GM12878 (cell line): Measurements from ENCODE around the gene RNU6-9. TPM values are rescaled to one million over a fixed set of nuclear protein-coding genes. Genes with fewer than 3 reads are reported as not detected.

Experiments
- ATAC-seq: fragments of 200-7000 bp; cut with Tn5 transposase; 3 replicates; pipeline ENCODE4 v1.9.1; 2020; ENCODE audit warnings: mild to moderate bottlenecking, moderate library complexity
- BruUV-seq: library from RNA; stranded (reverse); fragments of 400-500 nt; replicated peaks from 2 replicates; lab custom pipeline; 2021; lab: Mats Ljungman, UMichigan
- CTCF ChIA-PET: fragments of 300-600 bp; sonication (Branson Sonifier 250); formaldehyde crosslinking; extraction: SDS; loops from one replicate; lab custom pipeline; 2021; ENCODE audit warnings: inconsistent platforms; lab: Yijun Ruan, JAX
- POLR2A ChIA-PET: fragments of 350-600 bp; formaldehyde crosslinking; extraction: SDS; loops from one replicate; lab custom pipeline; 2021; ENCODE audit warnings: inconsistent platforms; lab: Charles Lee
- RAD21 ChIA-PET: fragments of 300-600 bp; sonication (Branson Sonifier 250); formaldehyde crosslinking; loops from one replicate; lab custom pipeline; 2023; ENCODE audit warnings: antibody characterized with exemption; ENCODE audit not compliant: unreplicated experiment; lab: Charles Lee
- SMC1A ChIA-PET: fragments of 300-600 bp; sonication (Branson Sonifier 250); formaldehyde crosslinking; loops from one replicate; lab custom pipeline; 2023; ENCODE audit not compliant: unreplicated experiment, uncharacterized antibody; lab: Charles Lee
- DNase-seq: peaks from one replicate; pipeline ENCODE4 v3.0.0-alpha.2; 2011; ENCODE audit warnings: low read depth, low spot score
- FAIRE-seq: peaks from 3 replicates; lab custom pipeline; 2011; peaks lifted over from hg19 to GRCh38; lab: Jason Lieb, UNC
- H2AFZ ChIP-seq: 2 replicates; pipeline ENCODE4 v1.6.0; 2011; ENCODE audit warnings: low read depth, low read length, control low read depth; ENCODE audit not compliant: control insufficient read depth
- H3K27ac ChIP-seq: 2 replicates; pipeline ENCODE4 v1.5.1; 2011; ENCODE audit warnings: control low read depth; ENCODE audit not compliant: control insufficient read depth, insufficient read depth
- H3K27me3 ChIP-seq, 2 experiments: replicated peaks in 1 of 2; 2 replicates each; pipeline versions ENCODE4 v1.6.0 to v1.6.1; 2011; ENCODE audit warnings: low read length in 1 of 2; ENCODE audit not compliant: control insufficient read depth in 2 of 2, insufficient read depth in 2 of 2
- H3K36me3 ChIP-seq, 2 experiments: 2 replicates each; pipeline ENCODE4 v1.5.1; 2011; ENCODE audit warnings: low read length in 1 of 2; ENCODE audit not compliant: control insufficient read depth in 2 of 2, insufficient read depth in 2 of 2
- H3K4me1 ChIP-seq: 2 replicates; pipeline ENCODE4 v1.6.1; 2011; ENCODE audit warnings: mild to moderate bottlenecking, low read length, moderate library complexity, mixed read lengths; ENCODE audit not compliant: control insufficient read depth, insufficient read depth
- H3K4me2 ChIP-seq: 2 replicates; pipeline ENCODE4 v1.6.0; 2011; ENCODE audit warnings: control low read depth; ENCODE audit not compliant: control insufficient read depth, insufficient read depth
- H3K4me3 ChIP-seq: fragments of 200-600 bp; sonication (generic); 2 replicates; pipeline ENCODE4 v1.5.1; 2016
- H3K79me2 ChIP-seq: 2 replicates; pipeline ENCODE4 v1.6.0; 2011; ENCODE audit warnings: low read length; ENCODE audit not compliant: control insufficient read depth, insufficient read depth
- H3K9ac ChIP-seq: 2 replicates; pipeline ENCODE4 v1.8.0; 2011; ENCODE audit warnings: low read length, control low read depth, mixed read lengths; ENCODE audit not compliant: control insufficient read depth, insufficient read depth
- H3K9me3 ChIP-seq: replicated peaks from 3 replicates; pipeline ENCODE4 v1.5.1; 2011; ENCODE audit warnings: mild to moderate bottlenecking, low read length; ENCODE audit not compliant: control insufficient read depth, insufficient read depth
- H4K20me1 ChIP-seq: 2 replicates; pipeline ENCODE4 v1.6.0; 2011; ENCODE audit not compliant: control insufficient read depth, insufficient read depth
- CEBPB ChIP-seq, 2 experiments: fragments of 150-350 bp in 1 of 2; IDR thresholded peaks; 2 replicates each; pipeline ENCODE4 v1.6.1; 2012 to 2014; ENCODE audit warnings: low read depth in 2 of 2, low read length in 2 of 2, borderline replicate concordance in 1 of 2, inconsistent platforms in 1 of 2
- DPF2 ChIP-seq: fragments of 450-650 bp; IDR thresholded peaks from 2 replicates; pipeline ENCODE4 v1.6.1; 2017; ENCODE audit warnings: mild to moderate bottlenecking
- EGR1 ChIP-seq, 2 experiments: IDR thresholded peaks; 1 replicate in 1 of 2; 2 replicates in 1 of 2; pipeline ENCODE4 v1.6.1; 2011 to 2012; ENCODE audit warnings: low read depth in 2 of 2, low read length in 2 of 2, borderline replicate concordance in 1 of 2, mild to moderate bottlenecking in 1 of 2, moderate library complexity in 1 of 2
- NBN ChIP-seq: fragments of 450-650 bp; IDR thresholded peaks from 2 replicates; pipeline ENCODE4 v1.6.1; 2016
- NR2F1 ChIP-seq: fragments of 450-650 bp; conservative IDR thresholded peaks from 2 replicates; pipeline ENCODE4 v1.6.1; 2017; ENCODE audit warnings: mild to moderate bottlenecking
- SMAD5 ChIP-seq: IDR thresholded peaks from 2 replicates; pipeline ENCODE4 v1.6.1; 2016; ENCODE audit warnings: antibody characterized with exemption, low read depth
- STAT1 ChIP-seq: fragments of 450-650 bp; conservative IDR thresholded peaks from 2 replicates; pipeline ENCODE4 v1.6.1; 2014; ENCODE audit warnings: antibody characterized with exemption, mild to moderate bottlenecking
- SUZ12 ChIP-seq: fragments of 200-600 bp; sonication (generic); IDR thresholded peaks from one replicate; pipeline ENCODE4 v1.6.1; 2018; ENCODE audit warnings: antibody characterized with exemption, mild to moderate bottlenecking; ENCODE audit not compliant: unreplicated experiment
- USF1 ChIP-seq: IDR thresholded peaks from 2 replicates; pipeline ENCODE4 v1.6.1; 2011; ENCODE audit warnings: borderline replicate concordance, low read depth, mild to moderate bottlenecking, moderate library complexity, mixed read lengths, low read length; ENCODE audit not compliant: insufficient read depth; ENCODE audit errors: extremely low read length
- ZNF687 ChIP-seq: fragments of 450-650 bp; IDR thresholded peaks from 2 replicates; pipeline ENCODE4 v1.6.1; 2017; ENCODE audit warnings: mild to moderate bottlenecking, moderate library complexity
- WGBS: methylation state at CpG from one replicate; pipeline ENCODE4 v1.1.6; 2016; ENCODE audit warnings: low lambda C conversion rate; ENCODE audit not compliant: insufficient replicate concordance, insufficient coverage; ENCODE audit errors: missing lambda C conversion rate; 5-methylcytosine and 5-hydroxymethylcytosine counted together
- in situ Hi-C: fragments of 300-500 bp; cut with MboI; formaldehyde crosslinking; loops from 9 replicates; pipeline ENCODE4 v1.14.3; 2018; ENCODE audit warnings: mixed read lengths
- intact Hi-C: fragments of 100-400 bp; cut with micrococcal nuclease; formaldehyde crosslinking; loops from one replicate; pipeline ENCODE4 v1.14.2; 2022; ENCODE audit not compliant: unreplicated experiment
- polyA plus RNA-seq, 11 experiments: library from polyadenylated mRNA; depleted of rRNA in 4 of 11; unstranded in 6 of 11; stranded (reverse) in 5 of 11; fragments of >200 nt; fragmentation: Nextera tagmentation in 4 of 11; fragmentation: Illumina TruSeq in 1 of 11; extraction: Ambion mirVana in 4 of 11; extraction: Trizol in 1 of 11; gene quantifications; 1 replicate in 1 of 11; 2 replicates in 10 of 11; pipeline versions ENCODE4 v1.2.1 to v1.2.3, GENCODE V29; 2011 to 2016; ENCODE audit warnings: inconsistent platforms in 2 of 11, missing spikeins in 2 of 11, low read depth in 1 of 11
- total RNA-seq, 4 experiments: library from RNA; depleted of rRNA in 3 of 4; stranded (reverse); fragments of >200 nt in 3 of 4; fragmentation: Illumina TruSeq in 1 of 4; extraction: Trizol in 1 of 4; gene quantifications; 2 replicates each; pipeline versions ENCODE4 v1.2.1 to v1.2.3, GENCODE V29; 2013 to 2021
- TF ChIP-seq, protein P1 (sequence below): fragments of 450-650 bp; IDR thresholded peaks from 2 replicates; pipeline ENCODE4 v1.6.1; 2017; ENCODE audit warnings: mild to moderate bottlenecking, moderate library complexity
- TF ChIP-seq, protein P2 (sequence below): IDR thresholded peaks from 2 replicates; pipeline ENCODE4 v1.6.1; 2011; ENCODE audit warnings: mild to moderate bottlenecking, low read depth, low read length, moderate library complexity; ENCODE audit not compliant: insufficient replicate concordance

Gene RNU6-9
- total and polyA plus RNA-seq, 10 of the 15 experiments (the other 5 are each of a cell fraction or from before 2014, with no cell fraction given), result not detected

DNA sequence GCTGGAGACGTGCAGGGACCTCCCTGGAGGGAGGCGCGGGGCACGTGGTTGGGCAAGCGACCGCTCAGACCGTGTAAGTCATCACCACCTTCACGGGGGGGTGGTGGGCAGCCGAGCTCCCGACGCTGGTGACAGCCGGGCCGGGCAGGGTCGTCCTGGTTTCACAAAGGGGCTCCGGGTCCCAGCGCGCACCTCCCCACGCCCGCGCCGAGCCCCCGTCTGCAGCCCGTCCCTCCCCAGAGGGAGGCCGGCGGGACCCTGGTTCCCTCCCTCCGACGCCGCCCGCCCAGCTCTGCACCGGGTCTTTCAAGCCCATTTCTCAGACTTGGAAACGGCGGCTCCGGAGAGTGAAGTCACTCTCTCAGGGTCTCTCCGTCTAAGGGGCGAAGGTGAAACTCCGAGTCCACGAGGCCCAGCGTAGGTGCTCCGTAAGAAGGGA lies 31.8 kb downstream of the RNU6-9 start:
- 1% methylated on average over 27 of the region's 39 CpGs for WGBS
- no TSS peak for BruUV-seq
- in situ Hi-C loops, result no loop called here
- Histone ChIP-seq H3K4me1 (peaks cover 20% of the 10 kb centered on the region), H3K27me3 (no peaks in the 10 kb centered on the region), H4K20me1 (no peaks in the 10 kb centered on the region), H3K9me3 (no peaks in the 10 kb centered on the region), H3K36me3 (peaks cover 3 to 6% of the 10 kb centered on the region in 2 experiments; a peak in 3 of 4 replicates), H3K4me3 (peak overlapping the region; percentile 99), H3K27ac (peak overlapping the region; percentile 96), H3K9ac (peak overlapping the region; percentile 97), H3K4me2 (peak overlapping the region; percentile 89), H3K79me2 (peaks cover 47% of the 10 kb centered on the region), H2AFZ (peak overlapping the region; percentile 78)
- no peak for DNase-seq
- ChIA-PET POLR2A (interaction anchor here (0.6 to 3.9 kb wide), 3 partner anchors 13 to 59 kb away, joined by 3 to 36 read pairs (median 34); partner anchors contain the start of gene WDR18), CTCF (interaction anchor here (0.6 to 4.0 kb wide), 10 partner anchors 16 to 74 kb away, joined by 3 to 150 read pairs (median 4); partner anchors contain the start of gene WDR18), RAD21 (interaction anchor here (0.7 to 4.4 kb wide), 7 partner anchors 14 to 209 kb away, joined by 3 to 95 read pairs (median 9); partner anchors contain the start of gene WDR18), SMC1A (interaction anchor here (1.0 to 4.3 kb wide), 3 partner anchors 24 to 58 kb away, joined by 3 to 119 read pairs (median 16); partner anchors contain the start of gene WDR18)
- FAIRE-seq, result no peak
- intact Hi-C loops, result loop anchor here (1.0 to 10.0 kb wide), 4 partner anchors 22 to 320 kb away; partner anchors contain the start of genes ATP5F1D, GRIN3B, MIDN and WDR18
- ATAC-seq, result peak; percentile 78
- TF ChIP-seq NR2F1 (peak; percentile 41; the same call in 1 of the 2 replicates), DPF2 (peak; percentile 62; the same call in 1 of the 2 replicates), STAT1 (no peak), SUZ12 (no peak), NBN (0 out of 2 replicates have a peak, but pooled peaks have one; percentile 61), SMAD5 (no peak), EGR1 (IDR thresholded peaks at IDR 0.05; ENCODE audit: borderline replicate concordance in 1 of 2, low read depth in 2 of 2, low read length in 2 of 2) (peak in 1 of 2 experiments; percentile 51; a peak in 1 of 3 replicates), CEBPB (IDR thresholded peaks at IDR 0.05; ENCODE audit: borderline replicate concordance in 1 of 2, low read depth in 2 of 2, low read length in 2 of 2) (no peak), USF1 (peak; percentile 83), ZNF687 (0 out of 2 replicates have a peak, but pooled peaks have one; percentile 4)
- TF ChIP-seq, protein P1, sequence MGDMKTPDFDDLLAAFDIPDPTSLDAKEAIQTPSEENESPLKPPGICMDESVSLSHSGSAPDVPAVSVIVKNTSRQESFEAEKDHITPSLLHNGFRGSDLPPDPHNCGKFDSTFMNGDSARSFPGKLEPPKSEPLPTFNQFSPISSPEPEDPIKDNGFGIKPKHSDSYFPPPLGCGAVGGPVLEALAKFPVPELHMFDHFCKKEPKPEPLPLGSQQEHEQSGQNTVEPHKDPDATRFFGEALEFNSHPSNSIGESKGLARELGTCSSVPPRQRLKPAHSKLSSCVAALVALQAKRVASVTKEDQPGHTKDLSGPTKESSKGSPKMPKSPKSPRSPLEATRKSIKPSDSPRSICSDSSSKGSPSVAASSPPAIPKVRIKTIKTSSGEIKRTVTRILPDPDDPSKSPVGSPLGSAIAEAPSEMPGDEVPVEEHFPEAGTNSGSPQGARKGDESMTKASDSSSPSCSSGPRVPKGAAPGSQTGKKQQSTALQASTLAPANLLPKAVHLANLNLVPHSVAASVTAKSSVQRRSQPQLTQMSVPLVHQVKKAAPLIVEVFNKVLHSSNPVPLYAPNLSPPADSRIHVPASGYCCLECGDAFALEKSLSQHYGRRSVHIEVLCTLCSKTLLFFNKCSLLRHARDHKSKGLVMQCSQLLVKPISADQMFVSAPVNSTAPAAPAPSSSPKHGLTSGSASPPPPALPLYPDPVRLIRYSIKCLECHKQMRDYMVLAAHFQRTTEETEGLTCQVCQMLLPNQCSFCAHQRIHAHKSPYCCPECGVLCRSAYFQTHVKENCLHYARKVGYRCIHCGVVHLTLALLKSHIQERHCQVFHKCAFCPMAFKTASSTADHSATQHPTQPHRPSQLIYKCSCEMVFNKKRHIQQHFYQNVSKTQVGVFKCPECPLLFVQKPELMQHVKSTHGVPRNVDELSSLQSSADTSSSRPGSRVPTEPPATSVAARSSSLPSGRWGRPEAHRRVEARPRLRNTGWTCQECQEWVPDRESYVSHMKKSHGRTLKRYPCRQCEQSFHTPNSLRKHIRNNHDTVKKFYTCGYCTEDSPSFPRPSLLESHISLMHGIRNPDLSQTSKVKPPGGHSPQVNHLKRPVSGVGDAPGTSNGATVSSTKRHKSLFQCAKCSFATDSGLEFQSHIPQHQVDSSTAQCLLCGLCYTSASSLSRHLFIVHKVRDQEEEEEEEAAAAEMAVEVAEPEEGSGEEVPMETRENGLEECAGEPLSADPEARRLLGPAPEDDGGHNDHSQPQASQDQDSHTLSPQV, result no peak
- TF ChIP-seq, protein P2, sequence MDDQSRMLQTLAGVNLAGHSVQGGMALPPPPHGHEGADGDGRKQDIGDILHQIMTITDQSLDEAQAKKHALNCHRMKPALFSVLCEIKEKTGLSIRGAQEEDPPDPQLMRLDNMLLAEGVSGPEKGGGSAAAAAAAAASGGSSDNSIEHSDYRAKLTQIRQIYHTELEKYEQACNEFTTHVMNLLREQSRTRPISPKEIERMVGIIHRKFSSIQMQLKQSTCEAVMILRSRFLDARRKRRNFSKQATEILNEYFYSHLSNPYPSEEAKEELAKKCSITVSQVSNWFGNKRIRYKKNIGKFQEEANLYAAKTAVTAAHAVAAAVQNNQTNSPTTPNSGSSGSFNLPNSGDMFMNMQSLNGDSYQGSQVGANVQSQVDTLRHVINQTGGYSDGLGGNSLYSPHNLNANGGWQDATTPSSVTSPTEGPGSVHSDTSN, result no peak
